Nephron (organoid): ENCODE data around the gene ANKRD11.
"Not testable (repeated sequence)": the region's sequence is repeated elsewhere in the genome, so short reads cannot be mapped to it uniquely, and the experiment has no call there.

Experiments used
- H3K27ac Mint-ChIP-seq, 3 experiments: 2 replicates each; pipeline ENCODE4 v1.8.0; 2020; ENCODE audit warnings: mixed read lengths in 3 of 3, mild to moderate bottlenecking in 2 of 3, moderate library complexity in 1 of 3
- H3K27me3 Mint-ChIP-seq: 2 replicates; pipeline ENCODE4 v1.8.0; 2021; ENCODE audit warnings: low read depth, mild to moderate bottlenecking, moderate library complexity, mixed read lengths
- H3K36me3 Mint-ChIP-seq: 2 replicates; pipeline ENCODE4 v1.8.0; 2020; ENCODE audit warnings: low read depth, mixed read lengths
- H3K4me1 Mint-ChIP-seq: 2 replicates; pipeline ENCODE4 v1.8.0; 2020; ENCODE audit warnings: mixed read lengths
- H3K4me3 Mint-ChIP-seq, 3 experiments: 2 replicates each; pipeline ENCODE4 v1.8.0; 2020; ENCODE audit warnings: mild to moderate bottlenecking in 3 of 3, mixed read lengths in 3 of 3, moderate library complexity in 2 of 3
- H3K9me3 Mint-ChIP-seq: 2 replicates; pipeline ENCODE4 v1.8.0; 2020; ENCODE audit warnings: mixed read lengths
- CTCF ChIP-seq, 3 experiments: fragments of 200-600 bp; sonication (generic); IDR thresholded peaks; one replicate each; pipeline ENCODE4 v1.5.0; 2021; ENCODE audit warnings: antibody characterized with exemption in 3 of 3; ENCODE audit not compliant: unreplicated experiment in 3 of 3

The ANKRD11 gene

GRCh38 chr16:89397331-89397861 is 93.0 kb downstream of the ANKRD11 start:
- no peak for TF ChIP-seq CTCF (IDR thresholded peaks at IDR 0.05; ENCODE audit: unreplicated experiment in 3 of 3)

GRCh38 chr16:89396156-89396555 is 94.2 kb downstream of the ANKRD11 start:
- Mint-ChIP-seq H3K36me3 (peaks cover 25% of the 10 kb centered on the region), H3K4me1 (peaks cover 44% of the 10 kb centered on the region), H3K27ac (no peak overlapping the region), H3K4me3 (no peak overlapping the region), H3K27me3 (no peaks in the 10 kb centered on the region), H3K9me3 (no peaks in the 10 kb centered on the region)
- TF ChIP-seq CTCF (IDR thresholded peaks at IDR 0.05; ENCODE audit: unreplicated experiment in 3 of 3) = no peak

More at GRCh38 chr16:89397331-89397861, 93.0 kb downstream of the ANKRD11 start:
- Mint-ChIP-seq H3K9me3 (no peaks in the 10 kb centered on the region), H3K36me3 (peaks cover 16% of the 10 kb centered on the region), H3K27ac (peak overlapping the region in 1 of 3 experiments; percentile 46), H3K4me1 (peaks cover 55% of the 10 kb centered on the region), H3K27me3 (no peaks in the 10 kb centered on the region), H3K4me3 (no peak overlapping the region)

- Mint-ChIP-seq H3K4me1 (peaks cover 42% of the 10 kb centered on the region), H3K4me3 (peak overlapping the region in 2 of 3 experiments; percentile 15 to 35), H3K27ac (peak overlapping the region; percentile 60 to 81 (median 77)), H3K36me3 (peaks cover 25% of the 10 kb centered on the region), H3K9me3 (no peaks in the 10 kb centered on the region), H3K27me3 (no peaks in the 10 kb centered on the region)
- no peak for TF ChIP-seq CTCF (IDR thresholded peaks at IDR 0.05; ENCODE audit: unreplicated experiment in 3 of 3)
Measured at GRCh38 chr16:89395150-89396142, 94.9 kb downstream of the ANKRD11 start.

- Mint-ChIP-seq H3K4me1 (peaks cover 41% of the 10 kb centered on the region), H3K36me3 (peaks cover 30% of the 10 kb centered on the region), H3K9me3 (no peaks in the 10 kb centered on the region), H3K4me3 (no peak overlapping the region), H3K27me3 (no peaks in the 10 kb centered on the region), H3K27ac (peak overlapping the region; percentile 38 to 74 (median 40))
- no peak for TF ChIP-seq CTCF (IDR thresholded peaks at IDR 0.05; ENCODE audit: unreplicated experiment in 3 of 3)
Measured at GRCh38 chr16:89393738-89394406, 96.5 kb downstream of the ANKRD11 start.

- Mint-ChIP-seq H3K27me3 (no peaks in the 10 kb centered on the region), H3K9me3 (no peaks in the 10 kb centered on the region), H3K4me1 (peaks cover 44% of the 10 kb centered on the region), H3K27ac (peak overlapping the region; percentile 40 to 82 (median 74)), H3K36me3 (peaks cover 35% of the 10 kb centered on the region), H3K4me3 (no peak overlapping the region)
- TF ChIP-seq CTCF (IDR thresholded peaks at IDR 0.05; ENCODE audit: unreplicated experiment in 3 of 3) = no peak
Measured at GRCh38 chr16:89392881-89393737, 97.3 kb downstream of the ANKRD11 start.

GRCh38 chr16:89390224-89390583 is 100.2 kb downstream of the ANKRD11 start:
- peaks cover 37% of the 10 kb centered on the region for H3K36me3 Mint-ChIP-seq
- not testable (repeated sequence) for H3K4me3 Mint-ChIP-seq, H3K27ac Mint-ChIP-seq, H3K9me3 Mint-ChIP-seq, H3K27me3 Mint-ChIP-seq
- peaks cover 46% of the 10 kb centered on the region for H3K4me1 Mint-ChIP-seq

GRCh38 chr16:89389504-89390223 is 100.7 kb downstream of the ANKRD11 start:
- Mint-ChIP-seq H3K27ac (peak overlapping the region in 1 of 3 experiments; percentile 31), H3K36me3 (peaks cover 34% of the 10 kb centered on the region), H3K4me1 (peaks cover 41% of the 10 kb centered on the region)
- not testable (repeated sequence) for H3K4me3 Mint-ChIP-seq, H3K9me3 Mint-ChIP-seq, H3K27me3 Mint-ChIP-seq
